Head of caudate nucleus (tissue), 42 donors: Measurements from ENCODE around the gene TNFRSF8.
A peak's percentile ranks its signal among the peaks of the same experiment; 100 is the strongest.

ENCODE experiments used
- DNase-seq, 42 donors: peaks; one replicate each; pipeline versions ENCODE4 v3.0.0 to v3.0.0-alpha.2; 2020 to 2021; ENCODE audit warnings: mixed read lengths in 7 of 42
- intact Hi-C: fragments of 100-400 bp; cut with DNase I; formaldehyde crosslinking; loops from one replicate; pipeline ENCODE4 v1.15.0; 2022

Gene TNFRSF8

DNA sequence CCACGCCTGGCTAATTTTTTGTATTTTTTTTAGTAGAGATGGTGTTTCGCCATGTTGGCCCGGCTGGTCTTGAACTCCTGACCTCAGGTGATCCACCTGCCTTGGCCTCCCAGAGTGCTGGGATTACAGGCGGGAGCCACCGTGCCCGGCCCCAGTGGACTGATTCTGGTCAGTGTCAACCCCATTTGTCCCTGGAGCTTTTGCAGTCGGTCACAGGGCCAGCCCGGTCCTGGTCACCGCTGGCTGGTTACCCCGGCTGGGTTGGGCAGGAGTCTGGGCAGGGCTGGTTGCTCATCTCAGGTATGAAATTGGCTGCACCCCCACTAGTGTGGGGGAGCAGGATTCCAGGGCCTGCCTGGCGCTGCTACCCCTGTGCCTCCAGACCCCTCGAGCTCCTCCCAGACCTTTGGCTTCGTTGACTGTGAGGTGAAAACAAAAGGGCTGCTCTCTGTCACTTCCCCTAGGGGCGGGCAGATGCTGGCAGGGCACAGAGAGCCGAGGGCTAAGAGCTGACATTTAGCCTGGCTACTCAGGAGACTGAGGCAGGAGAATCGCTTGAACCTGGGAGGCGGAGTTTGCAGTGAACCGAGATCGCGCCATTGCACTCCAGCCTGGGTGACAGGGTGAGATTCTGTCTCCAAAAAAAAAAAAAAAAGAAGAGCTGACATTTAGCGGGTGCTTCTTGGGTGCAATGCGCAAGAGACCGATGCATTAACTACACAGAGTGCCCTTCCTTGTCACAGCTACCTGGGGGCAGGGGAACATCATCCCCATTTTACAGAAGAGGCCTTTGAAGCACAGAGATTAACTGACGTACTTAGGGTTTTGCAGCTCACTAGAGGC is 114.3 kb downstream of the TNFRSF8 start:
- DNase-seq = no peak
- intact Hi-C loops = no loop called here

DNA sequence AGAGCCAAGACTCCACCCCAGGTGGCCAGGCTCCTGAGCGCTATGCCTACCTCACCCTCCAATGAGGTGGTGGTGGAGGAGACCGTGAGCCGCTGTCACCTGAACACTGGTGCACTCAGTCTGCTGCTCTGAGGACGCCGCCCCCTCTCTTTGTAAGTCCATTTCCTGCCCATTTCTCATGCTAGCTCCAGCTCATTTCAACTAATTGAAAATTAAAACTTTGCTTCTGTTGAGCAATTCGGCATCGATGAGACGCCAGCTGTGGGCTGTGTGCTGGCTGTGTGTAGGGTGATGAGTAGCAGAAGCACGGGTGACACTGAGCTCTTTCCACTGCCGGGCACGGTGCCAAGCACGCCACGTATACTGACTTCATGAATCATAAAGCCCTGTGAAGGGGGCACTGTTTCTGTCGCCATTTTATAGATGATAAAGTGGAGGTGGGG is 114.9 kb downstream of the TNFRSF8 start:
- DNase-seq = peak; percentile 27 to 89 (median 71)
- intact Hi-C loops = no loop called here

DNA sequence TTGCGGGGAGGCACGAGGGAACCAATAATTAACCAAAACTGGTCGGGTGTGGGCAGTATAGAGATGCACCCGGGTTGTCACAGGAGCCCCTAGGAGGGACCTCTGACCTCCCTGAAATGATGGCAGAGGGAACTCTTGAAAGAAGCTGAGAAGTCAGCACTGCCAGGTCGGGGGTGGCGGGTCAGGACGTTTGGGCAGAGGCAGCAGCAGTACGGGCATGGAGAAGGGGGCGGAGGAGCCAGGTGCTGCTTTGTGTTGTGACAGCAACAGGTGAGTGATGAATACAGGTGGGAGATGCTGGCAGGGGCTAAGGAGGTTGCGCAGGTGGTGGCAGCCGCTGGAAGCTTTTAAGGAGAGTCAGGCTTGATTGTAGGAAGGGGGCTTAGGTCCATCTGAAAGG is 115.4 kb downstream of the TNFRSF8 start:
- DNase-seq = no peak
- intact Hi-C loops = no loop called here

DNA sequence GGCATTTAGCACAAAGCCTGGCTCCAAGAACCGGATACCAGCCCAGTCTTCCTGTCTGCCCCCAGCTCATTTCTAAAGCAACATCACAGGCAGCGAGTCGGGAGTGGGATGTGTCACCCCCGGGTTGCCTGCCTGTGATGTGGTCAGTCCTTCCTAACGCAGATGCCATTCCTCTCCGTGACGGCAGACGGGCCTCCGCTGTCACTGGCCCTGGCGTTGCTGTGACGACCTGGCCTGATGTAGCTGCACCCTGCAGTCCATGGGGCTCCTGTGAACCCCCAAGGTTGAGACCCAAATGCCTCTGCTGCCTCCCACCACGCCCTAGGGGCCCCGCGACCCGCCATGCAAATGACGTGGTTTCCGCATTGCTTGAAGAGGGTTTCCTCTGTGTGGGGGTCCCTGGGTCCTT is 116.0 kb downstream of the TNFRSF8 start:
- intact Hi-C loops = no loop called here
- DNase-seq = peak in 2 of 42 donors; percentile 41 to 50

GRCh38 chr1:12179676-12180075 is 116.6 kb downstream of the TNFRSF8 start:
- no peak for DNase-seq
- intact Hi-C loops = no loop called here

DNA sequence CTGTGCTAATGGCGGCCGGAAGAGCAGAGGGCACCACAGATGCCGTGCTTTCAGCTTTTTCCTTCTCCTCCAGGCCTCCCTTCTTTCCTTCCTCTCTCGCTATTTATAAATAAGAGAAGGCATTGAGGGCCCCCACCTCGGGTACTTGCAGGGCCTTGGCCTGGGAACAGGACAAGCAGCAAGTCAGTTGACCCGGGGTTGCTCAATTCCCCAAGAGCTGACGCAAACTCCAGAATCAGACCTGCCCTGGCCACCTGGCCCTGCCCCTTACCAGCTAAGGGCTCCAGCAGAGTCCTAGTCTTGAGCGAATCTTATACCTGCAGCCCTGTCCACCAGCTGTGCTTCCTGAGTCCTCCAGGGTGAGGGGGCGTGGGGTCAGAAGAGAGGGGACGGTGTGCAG is 117.2 kb downstream of the TNFRSF8 start:
- peak in 37 of 42 donors; percentile 21 to 86 (median 55) for DNase-seq
- intact Hi-C loops = no loop called here

- no peak for DNase-seq
- intact Hi-C loops = no loop called here
Measured at GRCh38 chr1:12180903-12181302, 117.8 kb downstream of the TNFRSF8 start.

GRCh38 chr1:12181568-12181967 is 118.5 kb downstream of the TNFRSF8 start:
- no peak for DNase-seq
- intact Hi-C loops = no loop called here

GRCh38 chr1:12182410-12182984 is 119.4 kb downstream of the TNFRSF8 start:
- intact Hi-C loops = no loop called here
- DNase-seq = no peak

DNA sequence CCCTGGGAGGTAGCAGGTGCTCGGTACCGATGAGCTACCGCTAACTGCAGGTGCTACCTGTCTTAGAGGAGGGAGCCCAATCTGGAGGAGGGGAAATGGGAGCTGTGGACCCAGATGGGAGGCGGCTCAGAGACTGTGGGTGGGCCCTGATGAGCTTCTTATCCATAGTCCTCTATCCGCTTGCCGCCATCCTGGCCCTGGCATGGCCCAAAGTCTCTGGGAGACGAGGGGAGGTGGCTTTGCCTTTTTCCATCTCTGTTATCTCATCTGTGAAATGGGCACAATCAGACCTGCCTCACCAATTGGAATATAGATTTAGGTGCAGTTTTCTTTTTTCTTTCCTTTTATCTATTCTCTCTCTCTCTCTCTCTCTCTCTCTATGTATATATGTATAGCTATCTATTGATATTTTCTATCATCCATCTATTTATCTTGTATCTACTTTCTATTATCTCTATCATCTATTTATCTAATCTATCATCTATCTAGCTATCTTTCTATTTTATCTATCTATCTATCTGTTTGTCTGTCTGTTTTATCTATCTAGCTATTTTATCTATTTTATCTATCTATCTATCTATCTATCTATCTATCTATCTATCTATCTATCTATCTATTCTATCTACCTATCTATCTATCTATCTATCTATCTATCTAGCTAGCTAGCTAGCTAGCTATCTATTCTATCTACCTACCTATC is 120.1 kb downstream of the TNFRSF8 start:
- intact Hi-C loops = no loop called here
- no peak for DNase-seq

DNA sequence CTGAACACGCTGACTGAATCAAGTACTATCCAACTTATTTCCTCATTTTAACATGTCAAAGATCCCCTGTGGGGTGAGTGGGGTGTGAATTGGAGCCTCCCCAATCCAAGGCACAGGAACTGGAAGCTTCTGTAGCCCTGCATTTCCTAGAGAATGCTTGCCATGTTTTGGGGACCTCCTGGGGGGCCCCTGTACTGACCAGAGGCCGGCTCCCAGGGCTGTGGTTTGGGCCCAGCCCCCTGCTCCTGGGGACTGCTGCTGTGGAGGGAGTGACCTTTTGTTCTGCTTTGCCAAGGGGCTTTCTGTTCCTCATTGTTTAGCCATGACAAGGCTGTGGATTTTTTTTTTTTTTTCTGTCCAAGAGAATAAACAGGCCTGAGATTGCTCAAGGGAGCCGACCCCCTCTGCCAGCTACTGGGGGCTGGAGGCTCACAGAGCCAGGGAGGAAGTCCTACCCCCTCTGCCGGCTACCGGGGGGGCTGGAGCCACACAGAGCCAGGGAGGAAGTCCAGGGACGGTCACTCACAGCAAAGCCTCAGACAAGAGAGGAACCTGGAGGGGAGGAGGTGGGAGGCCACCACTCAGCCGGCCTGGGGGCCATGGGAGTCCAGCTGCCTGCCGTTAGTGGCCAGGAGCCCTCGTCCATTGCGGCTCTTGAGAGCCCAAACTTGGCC is 121.0 kb downstream of the TNFRSF8 start:
- intact Hi-C loops = no loop called here
- DNase-seq = peak in 41 of 42 donors; percentile 26 to 86 (median 61)

- intact Hi-C loops = no loop called here
- no peak for DNase-seq
Measured at GRCh38 chr1:12185036-12185917, 122.2 kb downstream of the TNFRSF8 start.

DNA sequence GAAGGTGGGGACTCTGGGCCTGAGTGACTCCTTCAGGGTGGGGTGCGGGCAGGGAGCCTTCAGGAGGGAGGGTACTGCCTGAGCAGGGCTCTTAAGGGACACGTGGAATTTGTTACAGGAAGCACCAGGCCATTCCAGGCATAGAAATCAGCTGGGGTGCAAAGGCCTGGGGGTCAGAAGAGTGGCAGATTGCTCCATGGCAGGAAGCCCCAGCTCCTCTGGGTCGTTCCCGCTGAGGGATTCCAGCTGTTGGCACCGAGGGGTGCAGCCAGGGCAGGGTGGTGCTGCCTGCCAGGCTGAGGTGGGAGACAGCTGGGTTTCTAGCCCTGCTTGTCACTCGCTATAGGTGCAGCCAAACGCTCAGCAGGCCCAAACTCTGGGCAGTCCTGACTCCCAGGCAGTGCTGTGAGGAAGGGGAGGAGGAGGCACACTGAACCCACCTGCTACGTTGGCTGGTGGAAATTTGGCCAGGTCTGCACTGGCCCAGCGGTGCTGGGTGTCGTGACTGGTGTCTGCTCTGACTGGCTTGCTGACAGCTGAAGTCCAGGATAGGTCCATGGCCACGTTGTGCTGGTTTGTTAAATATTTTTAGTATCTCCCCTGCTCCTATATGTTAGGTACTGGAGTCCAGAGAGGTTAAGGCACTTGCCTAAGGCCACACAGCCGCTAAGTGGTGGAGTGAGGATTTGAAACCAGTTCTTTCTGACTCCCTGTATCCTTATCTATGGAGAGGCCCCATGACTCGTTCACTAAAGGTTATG is 123.0 kb downstream of the TNFRSF8 start:
- intact Hi-C loops = no loop called here

DNA sequence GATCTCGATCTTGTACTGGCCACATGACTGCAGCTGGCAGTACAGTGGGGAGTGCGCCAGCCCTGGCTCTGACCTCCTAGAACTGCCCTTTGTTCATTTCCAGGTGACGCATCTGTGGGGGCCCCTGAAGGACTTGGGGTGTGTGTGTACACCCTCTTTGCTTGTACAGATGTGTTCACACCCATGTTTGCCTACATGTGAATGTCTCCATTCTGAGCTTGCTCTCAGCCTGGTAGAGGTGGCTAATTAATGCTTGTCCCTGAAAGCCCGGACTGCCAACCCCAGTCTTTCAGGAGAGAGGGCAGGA is 123.5 kb downstream of the TNFRSF8 start:
- intact Hi-C loops = no loop called here
- DNase-seq = no peak

More for the DNA sequence above, 123.0 kb downstream of the TNFRSF8 start:
- DNase-seq = no peak

DNA sequence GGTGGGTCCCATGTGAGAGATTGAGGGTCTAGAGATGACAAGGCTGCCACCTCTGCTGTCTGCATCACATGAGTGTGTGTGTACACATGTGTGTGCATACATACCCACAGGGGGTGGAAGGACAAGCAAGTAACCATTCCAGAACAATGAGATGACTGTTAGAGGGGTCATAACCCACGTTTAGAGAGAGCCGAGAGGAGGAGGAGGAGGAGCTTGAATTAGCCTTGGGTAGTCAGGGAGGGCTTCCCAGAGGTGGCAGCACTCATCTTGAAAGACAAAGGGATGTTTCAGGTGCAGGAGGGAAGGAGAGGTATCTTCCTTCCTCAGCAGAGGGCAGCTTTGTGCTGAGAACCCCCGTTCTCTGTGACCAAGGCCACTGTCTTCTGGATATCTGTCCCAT is 125.0 kb downstream of the TNFRSF8 start:
- DNase-seq = no peak
- intact Hi-C loops = no loop called here

- intact Hi-C loops = no loop called here
- no peak for DNase-seq
Measured at GRCh38 chr1:12188657-12189327, 125.7 kb downstream of the TNFRSF8 start.

- intact Hi-C loops = no loop called here
- DNase-seq = no peak
Measured at GRCh38 chr1:12189328-12189682, 126.2 kb downstream of the TNFRSF8 start.
